IPS-20b (cell line): ENCODE results near the gene AGAP1.
A peak's percentile ranks its signal among the peaks of the same experiment; 100 is the strongest.
"Not testable (repeated sequence)": the region's sequence is repeated elsewhere in the genome, so short reads cannot be mapped to it uniquely, and the experiment has no call there.

Source experiments
- H3K27ac ChIP-seq: one replicate; pipeline ENCODE4 v1.5.1; 2013; ENCODE audit warnings: low read length
- H3K27me3 ChIP-seq: 2 replicates; pipeline ENCODE4 v1.6.1; 2013; ENCODE audit warnings: mild to moderate bottlenecking, low read length, inconsistent platforms; ENCODE audit not compliant: insufficient read depth
- H3K36me3 ChIP-seq: 2 replicates; pipeline ENCODE4 v1.6.1; 2013; ENCODE audit warnings: low read depth, mild to moderate bottlenecking, inconsistent platforms, low read length, moderate library complexity; ENCODE audit not compliant: insufficient read depth
- H3K4me1 ChIP-seq: 2 replicates; pipeline ENCODE4 v1.6.1; 2013; ENCODE audit warnings: mild to moderate bottlenecking, control low read depth, inconsistent platforms, low read length, moderate library complexity; ENCODE audit not compliant: insufficient read depth
- H3K4me3 ChIP-seq: 2 replicates; pipeline ENCODE4 v1.5.1; 2013; ENCODE audit warnings: mild to moderate bottlenecking, low read length, inconsistent platforms
- H3K9ac ChIP-seq: 2 replicates; pipeline ENCODE4 v1.6.1; 2013; ENCODE audit warnings: low read depth, mild to moderate bottlenecking, inconsistent platforms, low read length, moderate library complexity
- H3K9me3 ChIP-seq: 2 replicates; pipeline ENCODE4 v1.6.1; 2013; ENCODE audit warnings: mild to moderate bottlenecking, low read depth, low read length, inconsistent platforms; ENCODE audit not compliant: insufficient read depth

Gene AGAP1

GRCh38 chr2:236141616-236142015, 647.8 kb downstream of the AGAP1 start:
- not testable (repeated sequence) for H3K27me3 ChIP-seq, H3K9ac ChIP-seq, H3K9me3 ChIP-seq, H3K4me1 ChIP-seq, H3K36me3 ChIP-seq, H3K4me3 ChIP-seq, H3K27ac ChIP-seq

GRCh38 chr2:236143811-236144210, 650.0 kb downstream of the AGAP1 start:
- H3K27ac ChIP-seq = no peak overlapping the region
- no peaks in the 10 kb centered on the region for H3K9me3 ChIP-seq
- peaks cover 7% of the 10 kb centered on the region; the same call in 1 of the 2 replicates for H3K4me1 ChIP-seq
- H3K4me3 ChIP-seq = no peak overlapping the region
- H3K27me3 ChIP-seq = peaks cover 8% of the 10 kb centered on the region; the same call in 1 of the 2 replicates
- H3K36me3 ChIP-seq = no peaks in the 10 kb centered on the region
- H3K9ac ChIP-seq = no peak overlapping the region

- Histone ChIP-seq H3K4me1 (peaks cover 7% of the 10 kb centered on the region; the same call in 1 of the 2 replicates), H3K9ac (no peak overlapping the region), H3K9me3 (no peaks in the 10 kb centered on the region), H3K4me3 (no peak overlapping the region), H3K27ac (no peak overlapping the region), H3K36me3 (no peaks in the 10 kb centered on the region), H3K27me3 (peaks cover 8% of the 10 kb centered on the region; the same call in 1 of the 2 replicates)
These were observed 652.6 kb downstream of the AGAP1 start for GRCh38 chr2:236146436-236146835.

- Histone ChIP-seq H3K4me3 (no peak overlapping the region), H3K9me3 (peaks cover 6% of the 10 kb centered on the region), H3K9ac (no peak overlapping the region), H3K36me3 (no peaks in the 10 kb centered on the region), H3K27me3 (peaks cover 65% of the 10 kb centered on the region), H3K4me1 (peaks cover 9% of the 10 kb centered on the region; the same call in 1 of the 2 replicates), H3K27ac (no peak overlapping the region)
These were observed 661.6 kb downstream of the AGAP1 start for GRCh38 chr2:236155406-236155805.

GRCh38 chr2:236156095-236156859, 662.4 kb downstream of the AGAP1 start:
- Histone ChIP-seq H3K27ac (no peak overlapping the region), H3K9me3 (peaks cover 6% of the 10 kb centered on the region), H3K4me3 (no peak overlapping the region), H3K9ac (no peak overlapping the region), H3K27me3 (peaks cover 73% of the 10 kb centered on the region), H3K4me1 (peaks cover 14% of the 10 kb centered on the region; the same call in 1 of the 2 replicates), H3K36me3 (no peaks in the 10 kb centered on the region)

- Histone ChIP-seq H3K4me1 (peaks cover 15% of the 10 kb centered on the region; the same call in 1 of the 2 replicates), H3K4me3 (no peak overlapping the region), H3K27me3 (peaks cover 79% of the 10 kb centered on the region), H3K27ac (no peak overlapping the region), H3K36me3 (no peaks in the 10 kb centered on the region), H3K9ac (no peak overlapping the region), H3K9me3 (peaks cover 6% of the 10 kb centered on the region)
These were observed 663.0 kb downstream of the AGAP1 start for GRCh38 chr2:236156860-236157194.

GRCh38 chr2:236157366-236157765, 663.5 kb downstream of the AGAP1 start:
- peaks cover 20% of the 10 kb centered on the region; the same call in 1 of the 2 replicates for H3K4me1 ChIP-seq
- no peak overlapping the region for H3K9ac ChIP-seq
- H3K36me3 ChIP-seq = no peaks in the 10 kb centered on the region
- H3K4me3 ChIP-seq = no peak overlapping the region
- H3K27ac ChIP-seq = no peak overlapping the region
- peaks cover 6% of the 10 kb centered on the region for H3K9me3 ChIP-seq
- peaks cover 84% of the 10 kb centered on the region for H3K27me3 ChIP-seq

- peaks cover 90% of the 10 kb centered on the region for H3K27me3 ChIP-seq
- no peaks in the 10 kb centered on the region for H3K36me3 ChIP-seq
- H3K4me3 ChIP-seq = no peak overlapping the region
- no peak overlapping the region for H3K9ac ChIP-seq
- H3K9me3 ChIP-seq = peaks cover 8% of the 10 kb centered on the region
- peaks cover 23% of the 10 kb centered on the region; the same call in 1 of the 2 replicates for H3K4me1 ChIP-seq
- H3K27ac ChIP-seq = no peak overlapping the region
These were observed 664.1 kb downstream of the AGAP1 start for GRCh38 chr2:236157815-236158498.

GRCh38 chr2:236158969-236159777, 665.3 kb downstream of the AGAP1 start:
- peak overlapping the region; percentile 55; the same call in 1 of the 2 replicates for H3K4me3 ChIP-seq
- peak overlapping the region; percentile 51; the same call in 1 of the 2 replicates for H3K9ac ChIP-seq
- H3K4me1 ChIP-seq = peaks cover 23% of the 10 kb centered on the region; the same call in 1 of the 2 replicates
- H3K36me3 ChIP-seq = no peaks in the 10 kb centered on the region
- peaks cover 4% of the 10 kb centered on the region; the same call in 1 of the 2 replicates for H3K9me3 ChIP-seq
- peaks cover 100% of the 10 kb centered on the region for H3K27me3 ChIP-seq
- H3K27ac ChIP-seq = no peak overlapping the region

- H3K36me3 ChIP-seq = no peaks in the 10 kb centered on the region
- peaks cover 100% of the 10 kb centered on the region for H3K27me3 ChIP-seq
- H3K27ac ChIP-seq = no peak overlapping the region
- no peak overlapping the region for H3K4me3 ChIP-seq
- peaks cover 25% of the 10 kb centered on the region; the same call in 1 of the 2 replicates for H3K4me1 ChIP-seq
- peaks cover 4% of the 10 kb centered on the region; the same call in 1 of the 2 replicates for H3K9me3 ChIP-seq
- H3K9ac ChIP-seq = no peak overlapping the region
These were observed 665.9 kb downstream of the AGAP1 start for GRCh38 chr2:236159778-236160170.

- Histone ChIP-seq H3K9me3 (peaks cover 4% of the 10 kb centered on the region; the same call in 1 of the 2 replicates), H3K4me1 (peaks cover 29% of the 10 kb centered on the region; the same call in 1 of the 2 replicates), H3K36me3 (no peaks in the 10 kb centered on the region), H3K4me3 (no peak overlapping the region), H3K9ac (no peak overlapping the region), H3K27ac (no peak overlapping the region), H3K27me3 (peaks cover 100% of the 10 kb centered on the region)
These were observed 666.7 kb downstream of the AGAP1 start for GRCh38 chr2:236160366-236161081.
